ENCODE results near the gene IFRD2. TPM values are rescaled to one million over a fixed set of nuclear protein-coding genes. Genes with fewer than 3 reads are reported as not detected.
A peak's percentile ranks its signal among the peaks of the same experiment; 100 is the strongest.
"Not testable (repeated sequence)": the region's sequence is repeated elsewhere in the genome, so short reads cannot be mapped to it uniquely, and the experiment has no call there.

The IFRD2 gene
- total RNA-seq, 1 experiment from 2014 or later: 129 TPM

DNA sequence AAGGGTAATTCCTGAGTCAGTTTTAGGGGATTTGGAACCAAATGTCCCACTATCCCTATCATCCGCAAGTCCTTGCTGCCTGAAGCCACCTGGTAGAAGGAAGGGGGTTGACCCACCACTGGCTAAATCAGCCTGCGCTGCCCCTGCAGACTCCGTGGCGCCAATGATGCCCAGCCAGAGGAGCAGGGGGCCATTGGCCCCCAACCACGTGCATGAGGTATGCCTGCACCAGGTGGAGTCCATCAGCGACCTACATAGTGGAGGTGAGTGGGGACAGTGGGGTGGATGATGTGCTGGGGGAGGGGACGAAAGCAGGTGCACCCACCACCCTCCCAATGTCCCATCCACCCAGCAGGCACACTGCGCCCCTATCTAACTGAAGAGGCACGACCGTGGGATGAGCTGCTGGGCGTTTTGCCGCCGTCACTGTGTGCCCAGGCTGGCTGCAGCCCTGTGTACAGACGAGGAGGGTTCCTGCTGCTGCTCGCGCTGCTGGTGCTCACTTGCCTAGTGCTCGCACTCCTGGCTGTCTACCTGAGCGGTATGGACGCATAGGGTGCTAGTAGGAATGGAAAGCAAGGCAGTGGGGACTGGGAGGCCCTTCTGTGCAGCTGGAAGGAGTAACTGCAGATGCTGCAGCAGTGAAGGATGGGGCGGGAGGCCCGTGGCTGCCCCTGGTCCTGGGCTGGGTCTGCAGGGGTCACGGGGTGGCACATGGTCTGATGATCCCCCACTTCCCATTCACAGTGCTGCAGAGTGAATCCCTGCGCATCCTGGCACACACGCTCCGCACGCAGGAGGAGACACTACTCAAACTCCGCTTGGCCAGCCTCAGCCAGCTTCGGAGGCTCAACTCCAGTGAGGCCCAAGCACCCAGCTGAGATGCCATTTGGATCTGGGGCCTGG lies 5.7 kb downstream of the IFRD2 start:
- no peak for DNase-seq (ENCODE audit: low spot score)

DNA sequence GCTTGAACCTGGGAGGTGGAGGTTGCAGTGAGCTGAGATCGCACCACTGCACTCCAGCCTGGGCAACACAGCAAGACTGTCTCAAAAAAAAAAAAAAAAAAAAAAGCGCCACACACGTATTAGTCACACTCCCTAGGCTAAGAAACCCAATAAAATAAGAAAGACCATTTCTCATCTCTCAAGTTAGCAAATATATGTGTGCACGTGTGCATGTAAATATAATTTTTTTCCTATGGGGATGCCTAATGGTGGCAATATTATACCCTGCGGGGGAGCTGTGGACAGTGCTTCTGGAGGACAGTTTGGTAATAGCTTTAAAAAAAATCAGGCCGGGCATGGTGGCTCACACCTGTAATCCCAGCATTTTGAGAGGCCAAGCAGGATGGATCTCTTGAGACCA lies 8.1 kb downstream of the IFRD2 start:
- not testable (repeated sequence) for DNase-seq (ENCODE audit: low spot score)

GRCh38 chr3:50279255-50280016 lies 12.8 kb downstream of the IFRD2 start:
- DNase-seq (ENCODE audit: low spot score): no peak

- DNase-seq (ENCODE audit: low spot score): no peak
Observed at GRCh38 chr3:50278880-50279224, 13.4 kb downstream of the IFRD2 start, which contains the start of gene LSMEM2. Gene LSMEM2, plus strand, starts transcription at chr3:50279087. Its CDS starts 27 bp downstream, at chr3:50279114.

DNA sequence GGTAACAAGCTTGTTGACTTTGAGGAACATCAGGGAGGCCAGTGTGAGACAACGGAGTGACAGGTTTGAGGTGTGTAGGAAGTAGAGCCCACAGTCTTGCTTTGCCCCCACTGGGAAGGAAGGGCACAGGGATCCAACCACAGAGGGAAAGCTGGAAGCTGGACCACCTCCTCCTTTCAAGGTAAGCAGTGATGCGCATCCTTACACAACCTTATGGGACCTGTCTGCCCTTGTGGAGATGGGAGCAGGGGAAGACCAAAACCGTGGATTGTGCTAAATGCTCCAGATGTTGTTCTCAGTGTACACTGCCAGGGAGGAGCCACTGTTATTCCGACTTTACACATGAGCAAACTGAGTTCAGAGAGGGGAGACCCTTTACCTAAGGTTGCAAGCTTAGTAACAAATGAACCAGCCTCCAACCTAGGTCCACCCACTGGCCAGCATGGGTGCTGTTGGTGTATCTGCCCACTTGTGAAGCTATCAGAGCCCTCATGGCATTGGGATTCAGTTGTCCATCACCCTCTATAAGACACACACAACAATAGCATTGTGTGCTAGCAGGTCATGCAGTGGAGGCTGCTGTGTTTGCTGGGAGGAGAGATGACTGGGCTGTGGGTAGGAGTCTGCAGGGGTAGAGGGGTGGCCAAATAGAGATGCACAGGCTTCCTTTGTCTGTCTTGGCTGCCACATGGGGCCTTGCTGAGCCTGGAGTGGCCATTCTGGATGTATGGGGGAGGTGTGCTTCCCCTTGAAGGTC lies 13.9 kb downstream of the IFRD2 start:
- DNase-seq (ENCODE audit: low spot score): no peak

- DNase-seq (ENCODE audit: low spot score): no peak
Observed at GRCh38 chr3:50276762-50277101, 15.5 kb downstream of the IFRD2 start.

DNA sequence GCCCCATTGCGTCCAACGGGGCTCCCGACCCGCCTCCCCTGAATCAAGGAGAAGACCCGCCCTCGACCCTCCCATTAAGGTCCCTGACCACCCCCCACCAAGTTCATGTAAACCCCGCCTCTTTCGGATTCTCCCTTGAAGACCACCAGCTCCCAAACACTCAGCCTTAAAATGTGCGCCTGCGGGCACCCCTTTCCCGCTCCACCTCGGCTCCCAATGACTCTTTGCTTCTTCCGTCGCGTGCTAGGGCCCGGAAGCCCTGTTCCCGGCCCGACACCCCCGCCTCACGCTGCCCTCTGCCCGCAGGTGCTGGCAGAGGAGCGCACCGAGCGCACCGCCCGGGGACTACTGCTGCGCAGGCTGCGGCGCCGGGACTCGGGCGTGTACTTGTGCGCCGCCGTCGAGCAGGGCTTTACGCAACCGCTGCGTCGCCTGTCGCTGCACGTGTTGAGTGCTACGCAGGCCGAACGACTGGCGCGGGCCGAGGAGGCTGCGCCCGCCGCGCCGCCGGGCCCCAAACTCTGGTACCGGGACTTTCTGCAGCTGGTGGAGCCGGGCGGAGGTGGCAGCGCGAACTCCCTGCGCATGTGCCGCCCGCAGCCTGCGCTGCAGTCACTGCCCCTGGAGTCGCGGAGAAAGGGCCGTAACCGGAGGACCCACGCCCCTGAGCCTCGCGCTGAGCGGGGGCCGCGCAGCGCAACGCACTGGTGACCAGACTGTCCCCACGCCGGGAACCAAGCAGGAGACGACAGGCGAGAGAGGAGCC lies 16.1 kb downstream of the IFRD2 start:
- no peak for DNase-seq (ENCODE audit: low spot score)

DNA sequence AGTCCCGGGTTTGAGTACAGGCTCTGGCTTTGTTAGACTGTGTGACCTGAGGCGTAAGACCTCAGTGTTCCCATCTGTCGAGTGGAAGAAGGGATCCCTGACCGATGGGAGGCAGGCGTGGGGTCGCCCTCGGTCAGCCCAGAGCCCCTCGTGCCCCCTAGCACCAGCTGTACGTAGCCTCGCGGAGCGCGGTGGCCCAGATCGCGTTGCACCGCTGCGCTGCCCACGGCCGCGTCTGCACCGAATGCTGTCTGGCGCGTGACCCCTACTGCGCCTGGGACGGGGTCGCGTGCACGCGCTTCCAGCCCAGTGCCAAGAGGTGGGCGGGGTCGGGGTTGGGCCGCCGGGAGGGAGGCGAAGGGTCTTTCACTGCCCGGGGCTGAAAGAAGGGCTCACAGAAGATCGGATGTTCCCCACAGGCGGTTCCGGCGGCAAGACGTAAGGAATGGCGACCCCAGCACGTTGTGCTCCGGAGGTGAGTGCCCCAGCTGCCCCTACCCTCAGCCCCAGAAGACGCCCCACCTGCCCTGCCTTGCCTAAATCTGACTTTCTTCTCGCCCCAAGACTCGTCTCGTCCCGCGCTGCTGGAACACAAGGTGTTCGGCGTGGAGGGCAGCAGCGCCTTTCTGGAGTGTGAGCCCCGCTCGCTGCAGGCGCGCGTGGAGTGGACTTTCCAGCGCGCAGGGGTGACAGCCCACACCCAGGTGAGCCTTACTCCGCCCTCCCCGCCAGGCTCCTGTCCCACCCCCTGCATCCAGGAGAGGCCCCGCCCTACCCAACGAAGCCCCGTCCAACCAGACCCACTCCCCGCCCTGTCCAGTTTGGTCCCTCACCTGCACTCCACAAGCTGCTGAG lies 16.9 kb downstream of the IFRD2 start:
- DNase-seq (ENCODE audit: low spot score): no peak

GRCh38 chr3:50274371-50275104 lies 17.7 kb downstream of the IFRD2 start:
- DNase-seq (ENCODE audit: low spot score): no peak

DNA sequence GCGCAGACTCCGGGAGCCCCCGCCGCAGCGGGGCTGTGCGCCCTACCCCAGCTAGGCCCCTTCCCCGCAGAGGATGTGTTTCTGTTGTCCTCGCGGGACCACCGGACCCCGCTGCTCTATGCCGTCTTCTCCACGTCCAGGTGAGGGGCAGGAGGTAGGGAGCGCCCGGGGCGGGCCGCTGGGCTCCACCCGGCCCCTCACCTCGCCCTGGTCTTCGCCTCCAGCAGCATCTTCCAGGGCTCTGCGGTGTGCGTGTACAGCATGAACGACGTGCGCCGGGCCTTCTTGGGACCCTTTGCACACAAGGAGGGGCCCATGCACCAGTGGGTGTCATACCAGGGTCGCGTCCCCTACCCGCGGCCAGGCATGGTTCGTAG lies 18.6 kb downstream of the IFRD2 start:
- DNase-seq (ENCODE audit: low spot score): no peak

DNA sequence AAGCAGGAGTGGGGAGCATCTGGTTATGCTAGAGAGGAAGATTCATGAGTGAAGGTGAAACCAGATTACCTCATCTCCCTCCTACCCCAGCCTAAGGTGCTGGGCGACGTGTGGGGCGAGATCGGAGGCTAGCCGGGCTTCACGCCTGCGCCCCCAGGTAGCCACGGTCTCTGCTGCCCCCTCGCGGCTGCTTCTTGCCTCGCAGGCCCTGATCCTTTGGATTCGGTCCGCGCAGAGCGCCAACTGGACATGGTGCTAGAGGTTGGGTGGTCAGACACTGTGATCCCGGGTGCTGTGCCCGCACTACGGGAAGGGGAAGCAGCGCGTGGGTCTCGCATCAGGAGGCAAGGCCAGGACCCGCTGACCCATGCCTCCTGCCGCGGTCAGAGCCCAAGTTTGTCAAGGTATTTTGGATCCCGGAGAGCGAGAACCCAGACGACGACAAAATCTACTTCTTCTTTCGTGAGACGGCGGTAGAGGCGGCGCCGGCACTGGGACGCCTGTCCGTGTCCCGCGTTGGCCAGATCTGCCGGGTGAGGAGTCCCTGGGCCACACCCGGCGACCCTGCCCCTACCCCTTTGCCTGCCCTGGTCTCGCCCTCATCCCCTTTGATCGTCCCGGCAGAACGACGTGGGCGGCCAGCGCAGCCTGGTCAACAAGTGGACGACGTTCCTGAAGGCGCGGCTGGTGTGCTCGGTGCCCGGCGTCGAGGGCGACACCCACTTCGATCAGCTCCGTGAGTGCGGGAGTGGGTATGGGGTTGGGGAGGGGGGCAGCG lies 19.1 kb downstream of the IFRD2 start:
- DNase-seq (ENCODE audit: low spot score): peak; percentile 60

DNA sequence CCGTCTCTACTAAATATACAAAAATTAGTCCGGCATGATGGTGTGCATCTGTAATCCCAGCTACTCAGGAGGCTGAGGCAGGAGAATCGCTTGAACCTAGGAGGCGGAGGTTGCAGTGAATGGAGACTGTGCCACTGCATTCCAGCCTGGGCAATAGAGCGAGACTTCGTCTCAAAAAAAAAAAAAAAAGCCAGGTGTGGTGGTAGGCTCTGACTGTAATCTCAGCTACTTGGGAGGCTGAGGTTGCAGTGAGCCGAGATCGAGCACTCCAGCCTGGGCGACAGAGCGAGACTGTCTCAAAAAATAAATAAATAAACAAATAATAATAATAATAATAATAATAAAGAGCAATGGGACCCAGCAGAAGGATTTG lies 19.7 kb downstream of the IFRD2 start:
- not testable (repeated sequence) for DNase-seq (ENCODE audit: low spot score)

GRCh38 chr3:50271314-50271936 lies 20.8 kb downstream of the IFRD2 start:
- no peak for DNase-seq (ENCODE audit: low spot score)

DNA sequence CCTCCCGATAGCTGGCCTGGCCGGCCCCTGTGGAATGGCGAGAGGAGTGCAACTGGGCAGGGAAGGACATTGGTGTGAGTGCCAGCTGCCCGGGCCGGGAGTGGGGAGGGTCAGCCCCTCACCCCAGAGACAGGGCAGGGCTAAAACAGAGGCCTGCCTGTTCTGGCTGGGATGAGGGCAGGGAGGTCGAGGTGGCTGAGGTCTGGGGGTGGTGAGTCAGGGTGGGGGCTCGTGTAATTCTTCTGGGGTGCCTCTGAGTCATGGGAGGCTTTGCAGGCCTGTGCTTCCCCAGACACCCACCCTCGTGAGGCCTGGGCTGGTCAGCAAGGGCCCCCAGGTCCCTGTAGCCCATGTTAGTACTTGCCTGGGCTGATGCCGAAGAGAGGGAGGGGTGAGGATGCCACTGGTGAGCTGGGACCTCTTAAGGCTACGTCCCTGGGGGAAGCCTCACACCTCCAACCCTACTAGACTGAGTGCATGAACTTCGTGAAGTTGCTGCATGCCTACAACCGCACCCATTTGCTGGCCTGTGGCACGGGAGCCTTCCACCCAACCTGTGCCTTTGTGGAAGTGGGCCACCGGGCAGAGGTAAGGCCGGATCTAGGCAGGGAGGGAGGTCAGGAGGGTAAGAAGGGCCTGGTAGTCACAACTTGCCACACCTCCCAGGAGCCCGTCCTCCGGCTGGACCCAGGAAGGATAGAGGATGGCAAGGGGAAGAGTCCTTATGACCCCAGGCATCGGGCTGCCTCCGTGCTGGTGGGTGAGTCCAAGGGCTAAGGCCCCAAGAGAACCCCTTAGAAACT lies 21.6 kb downstream of the IFRD2 start:
- DNase-seq (ENCODE audit: low spot score): no peak

- DNase-seq (ENCODE audit: low spot score): peak; percentile 62
Observed at GRCh38 chr3:50269977-50270413, 22.2 kb downstream of the IFRD2 start.

DNA sequence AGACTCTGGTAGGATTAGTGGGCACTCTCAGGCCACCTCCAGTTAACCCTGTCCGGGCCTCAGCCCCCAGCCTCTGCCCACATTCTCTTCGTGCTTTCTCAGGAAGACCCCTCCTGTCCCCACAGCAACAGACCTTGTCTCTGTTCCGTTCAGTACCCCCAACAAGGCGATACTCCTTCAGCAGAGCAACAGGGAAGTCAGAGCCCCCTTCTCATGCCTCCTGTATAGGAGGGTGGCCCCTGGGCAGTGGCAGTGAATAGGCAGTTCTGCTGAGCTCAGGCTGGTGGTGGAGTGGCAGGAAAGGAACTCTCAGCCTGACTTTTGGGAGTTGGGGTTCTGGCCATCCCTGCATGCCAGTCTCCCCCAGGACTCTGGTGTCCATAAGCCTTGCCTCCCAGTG lies 22.8 kb downstream of the IFRD2 start:
- no peak for DNase-seq (ENCODE audit: low spot score)

DNA sequence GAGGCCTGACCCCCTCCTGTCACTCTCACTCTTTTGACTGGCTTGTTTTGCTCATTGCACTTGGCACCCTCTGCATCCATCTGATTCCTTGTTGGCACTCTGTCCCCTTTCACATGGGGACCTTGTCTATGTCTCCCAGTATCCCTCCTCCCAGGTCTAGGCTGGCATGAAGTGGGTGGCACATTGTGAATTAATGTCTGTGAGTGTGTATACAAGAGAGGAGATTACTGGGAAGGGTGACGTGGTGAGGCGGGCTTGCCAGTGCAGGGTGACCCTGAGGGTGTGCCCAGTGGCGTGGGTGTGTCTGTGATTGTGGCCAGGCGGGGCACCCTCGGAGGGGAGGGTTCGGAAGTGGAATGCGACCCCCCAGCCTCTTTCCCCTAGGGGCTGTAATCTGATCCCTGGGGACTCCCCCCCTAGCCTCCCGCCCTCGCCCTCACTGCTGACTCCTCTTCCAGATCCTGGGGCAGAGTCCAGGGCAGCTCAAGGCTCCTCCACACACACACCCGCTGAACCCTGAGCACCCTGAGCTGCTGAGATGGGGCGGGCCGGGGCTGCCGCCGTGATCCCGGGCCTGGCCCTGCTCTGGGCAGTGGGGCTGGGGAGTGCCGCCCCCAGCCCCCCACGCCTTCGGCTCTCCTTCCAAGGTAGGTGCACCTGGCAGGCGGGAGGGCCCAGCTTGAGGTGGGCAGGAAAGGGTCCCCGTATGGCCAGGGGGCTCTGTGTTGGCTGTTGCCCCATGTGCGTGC lies 23.4 kb downstream of the IFRD2 start, which contains the start of gene SEMA3B:
Gene SEMA3B, plus strand, starts transcription at position 445 of the 749 bp plus-strand sequence. Its CDS starts 94 bp downstream, at position 539.
- DNase-seq (ENCODE audit: low spot score): peak; percentile 82
